ENCODE results near the gene STXBP3. TPM values are rescaled to one million over a fixed set of nuclear protein-coding genes. Genes with fewer than 3 reads are reported as not detected.

STXBP3 gene
- total and polyA plus RNA-seq, 9 of the 15 experiments (the other 6 are each of a cell fraction or from before 2014, with no cell fraction given), result 32.5 to 52.5 (median 39.2) TPM

- TF ChIP-seq SP1 (CRISPR knock-in tag; IDR thresholded peaks at IDR 0.05) (no peak), FOS (IDR thresholded peaks at IDR 0.05; ENCODE audit: extremely low read depth, insufficient read length) (peak; percentile 12), CTCFL (IDR thresholded peaks at IDR 0.05; ENCODE audit: borderline replicate concordance, insufficient read depth, low read depth, low read length, poor library complexity, severe bottlenecking) (no peak), BHLHE40 (IDR thresholded peaks at IDR 0.05; ENCODE audit: low read length) (peak; percentile 93), SIN3B (IDR thresholded peaks at IDR 0.05; ENCODE audit: low read depth) (no peak), L3MBTL2 (IDR thresholded peaks at IDR 0.05) (peak; percentile 20; the same call in 1 of the 2 replicates), HDAC6 (IDR thresholded peaks at IDR 0.05; ENCODE audit: low read depth, low read length) (no peak), NCOA2 (IDR thresholded peaks at IDR 0.05; ENCODE audit: partially characterized antibody in 2 of 2) (no peak), ZBTB5 (IDR thresholded peaks at IDR 0.05) (no peak), ZNF175 (CRISPR knock-in tag; IDR thresholded peaks at IDR 0.05; ENCODE audit: low read depth) (0 out of 2 replicates have a peak, but pooled peaks have one; percentile 35), SMARCA4 (IDR thresholded peaks at IDR 0.05) (peak; percentile 69; the same call in 1 of the 2 replicates), ZNF347 (CRISPR knock-in tag; IDR thresholded peaks at IDR 0.05; ENCODE audit: low read depth) (no peak), ZNF75A (CRISPR knock-in tag; IDR thresholded peaks at IDR 0.05) (no peak), GATAD2B (IDR thresholded peaks at IDR 0.05; ENCODE audit: borderline replicate concordance) (no peak), RFX5 (IDR thresholded peaks at IDR 0.05; ENCODE audit: low read depth, low read length) (no peak), CREM (IDR thresholded peaks at IDR 0.05; ENCODE audit: low read depth) (no peak), ATF7 (IDR thresholded peaks at IDR 0.05) (peak; percentile 84), CTBP1 (IDR thresholded peaks at IDR 0.05; ENCODE audit: borderline replicate concordance) (0 out of 2 replicates have a peak, but pooled peaks have one; percentile 21), BRF2 (IDR thresholded peaks at IDR 0.05; ENCODE audit: borderline replicate concordance, insufficient read depth, insufficient read length) (no peak), PHF21A (IDR thresholded peaks at IDR 0.05; ENCODE audit: borderline replicate concordance, low read depth) (no peak), SMARCE1 (IDR thresholded peaks at IDR 0.05) (peak; percentile 57; the same call in 1 of the 2 replicates), ZNF551 (CRISPR knock-in tag; IDR thresholded peaks at IDR 0.05) (no peak)
These were observed 69.8 kb downstream of the STXBP3 start (continued) for GRCh38 chr1:108816049-108816893.
